GM19438 (cell line): ENCODE results near the gene PWWP2B.
A peak's percentile ranks its signal among the peaks of the same experiment; 100 is the strongest.

Experiments used
- ATAC-seq: cut with Tn5 transposase; IDR thresholded peaks from one replicate; pipeline ENCODE4 v1.9.1; 2021; ENCODE audit warnings: low read depth; ENCODE audit not compliant: unreplicated experiment

Gene PWWP2B

GRCh38 chr10:132397036-132397541 lies at the start of gene PWWP2B:
PWWP2B (plus strand) TSS chr10:132397200; CDS start chr10:132397227, 27 bp downstream.
- peak; percentile 42 for ATAC-seq

- ATAC-seq: no peak
Measured at GRCh38 chr10:132347211-132347930, 49.6 kb upstream of the PWWP2B start.

DNA sequence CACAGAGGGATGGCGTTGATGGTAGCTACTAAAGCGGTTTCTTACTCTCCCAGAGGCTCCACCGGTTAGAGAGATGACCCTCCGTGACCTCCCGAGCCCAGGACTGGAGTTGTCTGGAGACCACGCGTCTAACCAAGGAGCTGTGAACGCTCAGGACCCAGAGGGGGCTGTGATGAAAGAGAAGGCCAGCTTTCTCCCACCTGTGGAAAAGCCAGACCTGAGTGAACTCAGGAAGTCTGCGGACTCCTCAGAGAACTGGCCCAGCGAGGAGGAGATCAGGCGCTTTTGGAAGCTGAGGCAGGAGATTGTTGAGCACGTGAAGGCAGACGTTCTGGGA lies 49.1 kb upstream of the PWWP2B start:
- no peak for ATAC-seq

GRCh38 chr10:132349766-132350165 lies 47.2 kb upstream of the PWWP2B start:
- no peak for ATAC-seq

DNA sequence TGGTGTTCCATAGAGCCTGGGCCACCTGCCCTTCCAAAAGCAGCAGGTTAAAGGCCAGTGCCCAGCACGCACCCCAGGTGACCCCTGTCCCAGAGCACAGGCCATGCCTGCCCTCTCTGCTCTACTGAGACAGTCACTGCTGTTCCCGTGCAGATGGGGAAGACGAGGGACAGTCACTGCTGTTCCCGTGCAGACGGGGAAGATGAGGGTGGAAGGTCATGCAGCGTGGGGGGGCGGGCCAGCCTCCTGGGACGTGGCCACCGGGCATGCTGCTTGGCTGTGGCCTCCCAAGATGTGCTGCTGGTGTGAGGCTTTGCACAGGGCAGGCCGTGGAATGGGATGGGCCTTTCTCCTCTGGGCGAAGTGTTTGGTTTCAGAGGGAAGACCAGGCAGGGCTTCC lies 46.6 kb upstream of the PWWP2B start:
- no peak for ATAC-seq

DNA sequence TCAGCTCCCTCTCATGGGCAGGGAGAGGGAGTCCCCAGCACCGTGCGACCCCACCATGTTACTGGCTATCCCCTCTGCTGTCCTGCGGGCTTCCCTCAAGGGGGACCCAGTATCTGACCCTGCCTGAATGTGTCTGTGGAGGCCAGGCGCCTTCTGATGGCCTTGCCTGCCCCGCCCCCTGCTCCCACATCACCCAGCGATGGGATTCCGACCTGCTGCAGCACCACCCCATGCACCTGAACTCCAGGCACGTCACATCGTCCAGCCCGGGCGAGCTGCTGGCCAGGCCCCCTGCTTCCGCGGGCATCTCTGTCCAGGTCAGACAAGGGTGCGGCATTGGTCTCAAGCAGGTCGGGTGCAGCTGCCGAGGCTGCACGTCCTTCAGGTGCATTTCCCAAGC lies 46.1 kb upstream of the PWWP2B start:
- no peak for ATAC-seq

- ATAC-seq: no peak
Measured at GRCh38 chr10:132351611-132352010, 45.4 kb upstream of the PWWP2B start.

DNA sequence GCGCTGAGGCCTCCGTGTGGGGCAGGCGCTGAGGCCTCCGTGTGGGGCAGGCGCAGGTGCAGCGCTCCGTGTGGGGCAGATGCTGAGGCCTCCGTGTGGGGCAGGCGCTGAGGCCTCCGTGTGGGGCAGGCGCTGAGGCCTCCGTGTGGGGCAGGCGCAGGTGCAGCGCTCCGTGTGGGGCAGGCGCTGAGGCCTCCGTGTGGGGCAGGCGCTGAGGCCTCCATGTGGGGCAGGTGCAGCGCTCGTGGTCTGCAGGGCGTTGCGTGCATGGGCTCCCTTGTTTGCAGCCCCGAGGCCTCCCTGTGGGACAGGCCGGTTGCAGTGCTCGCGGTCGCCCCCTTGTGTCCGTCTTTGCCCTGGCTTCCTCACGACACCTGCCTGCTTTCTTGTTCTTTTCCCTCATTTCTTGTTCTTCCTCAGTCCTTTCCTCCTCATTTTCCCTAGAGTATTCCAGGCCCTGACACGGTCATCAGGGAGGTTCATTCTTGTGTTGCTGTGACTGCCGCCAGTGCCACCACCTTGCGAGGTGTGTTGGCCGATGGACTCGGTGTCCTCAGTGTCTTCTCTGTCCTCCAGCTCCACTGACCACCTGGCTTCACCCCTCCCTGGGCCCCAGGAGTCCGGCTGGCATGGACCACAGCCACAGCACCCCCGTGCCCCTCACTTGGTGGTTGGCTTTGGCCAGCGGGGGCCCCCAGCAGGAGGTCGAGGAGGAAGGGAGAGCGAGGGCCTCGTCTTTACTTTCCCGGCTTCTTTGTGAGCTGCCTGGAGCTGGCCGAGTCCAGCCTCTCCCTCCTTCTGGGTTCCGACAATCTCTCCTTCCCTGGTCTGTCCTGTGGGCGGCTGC lies 44.3 kb upstream of the PWWP2B start:
- peak; percentile 68 for ATAC-seq

GRCh38 chr10:132353456-132354355 lies 43.3 kb upstream of the PWWP2B start:
- ATAC-seq: no peak

- no peak for ATAC-seq
Measured at GRCh38 chr10:132354356-132355094, 42.5 kb upstream of the PWWP2B start.

- no peak for ATAC-seq
Measured at GRCh38 chr10:132355297-132355696, 41.7 kb upstream of the PWWP2B start.

DNA sequence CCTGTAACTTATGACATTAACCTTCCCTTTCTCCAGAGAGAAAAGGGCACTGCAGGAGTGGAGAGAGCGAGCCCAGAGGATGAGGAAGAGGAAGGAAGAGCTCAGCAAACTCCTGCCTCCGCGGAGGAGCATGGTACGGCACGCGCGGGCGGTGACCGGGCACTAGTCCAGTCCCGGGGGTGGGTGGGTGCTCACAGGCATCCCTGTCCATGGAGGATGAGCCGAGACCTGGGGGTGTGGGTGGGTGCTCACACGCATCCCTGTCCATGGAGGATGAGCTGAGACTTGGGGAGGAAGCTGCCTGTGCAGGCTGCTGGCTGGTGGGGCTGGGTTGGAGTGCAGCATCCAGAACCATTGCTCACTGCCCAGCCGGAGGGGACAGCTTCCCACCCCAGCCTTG lies 41.2 kb upstream of the PWWP2B start:
- no peak for ATAC-seq

- ATAC-seq: no peak
Measured at GRCh38 chr10:132356621-132357195, 40.3 kb upstream of the PWWP2B start.

- no peak for ATAC-seq
Measured at GRCh38 chr10:132357286-132358058, 39.5 kb upstream of the PWWP2B start.

DNA sequence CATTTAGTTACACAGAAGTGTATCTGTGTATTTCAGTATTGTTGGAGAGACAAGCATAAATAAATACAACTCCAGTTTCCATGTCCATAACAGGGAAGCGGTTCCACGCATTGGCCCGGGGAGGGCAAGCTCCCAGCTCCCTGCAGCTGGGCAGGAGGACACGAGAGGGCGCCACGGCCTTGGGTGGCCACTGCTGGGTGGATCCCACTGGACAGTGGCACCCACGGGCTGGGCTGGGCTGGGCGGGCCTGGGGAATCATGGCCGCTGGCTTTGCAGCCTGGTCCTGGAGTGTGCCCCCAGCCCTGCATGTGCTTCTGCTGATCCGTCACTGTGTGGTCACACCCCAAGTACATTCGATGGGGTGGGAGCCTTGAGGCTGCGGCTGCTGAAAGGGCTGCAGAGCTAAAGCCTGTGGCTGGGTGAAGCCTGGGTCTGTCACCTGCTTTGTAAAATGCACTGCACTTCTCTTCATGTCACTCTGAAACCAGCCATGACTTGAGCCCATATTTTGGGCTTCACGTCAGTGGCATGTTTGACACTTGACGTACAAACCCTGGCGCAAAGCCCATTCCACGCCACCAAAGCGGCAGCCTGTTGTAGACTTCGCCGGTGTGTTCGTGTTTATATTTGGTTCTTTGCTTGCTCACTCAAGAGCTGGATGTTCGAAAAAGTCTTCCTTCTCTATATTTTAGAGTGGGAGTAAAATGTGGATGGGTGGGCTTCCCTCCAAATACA lies 37.5 kb upstream of the PWWP2B start:
- no peak for ATAC-seq

DNA sequence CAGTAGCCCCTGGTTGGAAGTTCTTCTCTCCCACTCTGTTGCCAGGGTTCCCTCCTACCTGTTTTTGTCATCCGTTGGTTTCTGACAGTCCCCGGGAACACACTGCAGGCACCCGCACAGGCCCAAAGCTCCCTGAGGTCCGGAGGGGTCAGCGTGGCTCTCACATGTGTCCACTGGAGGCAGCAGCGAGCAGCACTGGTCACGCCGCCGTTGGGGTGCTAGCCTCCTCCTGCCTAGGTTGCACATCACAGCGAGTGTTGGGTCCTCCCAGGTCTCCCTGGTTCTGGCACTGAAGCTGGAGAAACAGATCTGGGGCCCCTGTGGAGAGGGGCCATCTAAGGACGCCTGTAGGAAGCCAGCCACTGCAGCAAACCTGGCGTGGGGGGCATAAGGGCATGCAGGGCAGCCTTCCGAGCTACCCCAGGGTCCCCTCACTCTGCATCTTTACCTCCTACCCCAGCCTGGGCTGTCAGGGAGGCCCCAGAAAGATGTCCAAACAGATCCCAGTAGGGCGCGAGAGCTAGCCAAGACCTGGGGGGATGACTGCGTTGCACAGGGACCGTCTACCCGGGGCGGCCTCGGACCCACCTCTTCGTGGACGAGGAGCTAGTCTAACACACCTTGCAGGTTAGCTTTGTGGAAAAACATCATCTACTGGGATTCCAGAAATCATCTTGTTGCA lies 36.1 kb upstream of the PWWP2B start:
- no peak for ATAC-seq

GRCh38 chr10:132361581-132362101 lies 35.4 kb upstream of the PWWP2B start:
- no peak for ATAC-seq
